Amniotic epithelial cell (primary cell): Measurements from ENCODE around the gene HOTAIR.

Source experiments
- DNase-seq: peaks from one replicate; pipeline ENCODE4 v3.0.0-alpha.2; 2010; ENCODE audit warnings: low read depth

Gene HOTAIR

DNA sequence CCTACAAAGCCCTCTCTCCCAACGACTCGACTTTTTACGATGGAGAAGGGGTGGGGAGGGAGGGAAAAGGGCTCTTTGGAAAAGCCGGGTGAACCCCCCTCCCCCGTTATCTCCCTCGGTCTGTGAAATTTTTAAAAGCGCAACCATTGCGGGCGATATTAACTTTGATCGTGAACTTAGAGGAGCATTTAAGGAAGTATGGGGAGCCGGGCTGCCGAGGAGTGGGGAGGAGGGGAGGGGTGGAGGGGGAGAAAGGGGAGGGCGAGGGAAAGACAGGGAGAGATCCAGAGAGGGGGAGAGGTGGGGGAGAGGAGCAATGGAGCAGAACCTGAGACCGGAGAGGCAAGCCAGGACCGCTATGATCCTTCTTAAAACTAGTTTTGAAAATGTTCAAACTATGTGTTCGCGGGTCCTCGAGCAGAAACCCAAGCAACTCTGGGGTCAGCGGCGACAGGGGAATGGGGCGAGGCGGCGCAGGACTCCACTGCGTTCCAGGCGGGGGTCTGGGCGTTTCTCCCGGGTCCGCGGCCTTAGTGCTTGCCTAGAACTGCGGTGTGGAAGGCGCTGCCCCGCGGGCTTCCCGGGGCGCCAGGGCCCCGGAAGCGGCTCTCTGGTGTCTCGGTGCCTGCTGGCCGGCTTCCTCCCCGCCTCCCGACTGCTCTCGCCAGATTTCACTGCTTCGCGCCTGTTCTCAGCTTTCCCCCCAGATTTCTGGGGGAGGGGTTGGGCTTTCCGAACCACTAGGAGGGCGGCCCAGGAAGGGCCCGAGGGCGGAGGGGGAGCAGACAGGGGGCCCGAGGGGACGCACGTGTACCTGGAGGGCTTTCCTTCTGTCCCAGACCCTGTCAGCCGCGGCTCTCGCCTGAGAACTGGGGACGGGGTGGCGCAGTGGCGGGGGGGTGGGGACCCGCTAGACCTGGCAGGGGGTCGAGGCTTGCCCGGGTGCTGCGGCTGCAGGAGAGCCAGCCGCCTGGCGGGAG is at the start of gene HOTAIR:
Gene HOTAIR, minus strand, starts transcription at position 871 of the 980 bp plus-strand sequence.
- no peak for DNase-seq

GRCh38 chr12:54024127-54024526 is 49.4 kb upstream of the HOTAIR start:
- DNase-seq: no peak

- DNase-seq: no peak
These were observed 48.5 kb upstream of the HOTAIR start for GRCh38 chr12:54022960-54023884.

DNA sequence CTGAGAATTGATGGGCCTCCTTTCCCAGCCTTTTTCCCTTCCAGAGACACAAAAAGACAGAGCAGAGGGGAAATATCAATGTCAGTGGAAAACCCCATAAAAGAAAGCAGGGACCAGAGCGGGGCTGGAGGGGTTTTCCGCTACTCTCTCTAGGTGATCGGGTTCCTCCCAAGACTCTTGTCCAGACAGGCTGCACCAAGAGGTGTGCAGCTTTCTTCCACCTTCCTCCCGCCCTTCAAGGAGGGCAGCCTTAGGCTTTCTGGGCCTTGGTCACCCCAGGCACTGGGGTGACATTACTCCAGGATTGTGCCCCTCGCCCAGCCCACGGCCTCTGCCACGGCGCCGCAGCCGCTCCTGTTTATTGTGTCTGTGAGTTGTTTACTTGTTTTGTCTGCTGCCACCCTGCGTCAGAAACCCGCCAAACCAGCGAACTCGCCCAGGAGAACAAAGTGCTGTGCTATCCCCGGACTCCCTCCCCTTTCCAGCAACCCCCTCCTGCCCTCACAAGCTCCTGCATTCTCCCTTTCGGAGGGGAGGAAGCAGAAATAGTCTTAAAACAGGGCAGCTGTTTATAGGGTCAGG is 46.8 kb upstream of the HOTAIR start:
- DNase-seq: peak; percentile 66

- no peak for DNase-seq
These were observed 46.0 kb upstream of the HOTAIR start for GRCh38 chr12:54020591-54021405.

DNA sequence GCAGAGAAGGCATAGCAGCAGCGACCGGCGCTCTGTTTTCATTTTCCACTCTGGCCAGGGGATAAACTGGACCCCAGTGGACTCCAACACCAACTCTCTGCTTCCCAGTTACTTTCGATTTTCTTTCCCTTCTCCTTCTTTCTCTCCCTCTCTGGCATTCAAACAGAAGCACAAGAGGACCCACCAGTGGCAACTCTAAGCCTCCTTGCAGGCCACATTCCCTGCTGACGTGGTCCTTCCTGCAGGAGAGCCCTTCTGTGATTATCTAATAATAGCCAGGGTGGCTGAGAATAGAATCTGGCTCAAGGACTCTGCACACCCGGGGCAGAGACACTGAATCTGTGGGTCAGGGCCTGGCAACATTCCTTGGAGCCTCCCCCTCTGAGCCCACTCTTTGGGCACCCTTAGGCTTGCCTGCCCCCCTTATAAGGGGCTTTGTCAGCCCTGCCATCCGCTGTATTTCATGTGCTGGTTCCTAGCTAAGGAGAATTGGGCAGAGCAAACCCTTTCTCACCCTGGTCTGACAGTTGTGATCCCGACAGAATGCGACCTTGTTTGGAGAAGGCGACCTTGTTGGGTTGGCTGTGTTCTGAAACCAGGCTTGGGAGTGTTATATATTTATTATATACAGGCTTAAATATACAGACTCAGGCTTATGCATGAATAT is 45.3 kb upstream of the HOTAIR start:
- peak; percentile 70 for DNase-seq

DNA sequence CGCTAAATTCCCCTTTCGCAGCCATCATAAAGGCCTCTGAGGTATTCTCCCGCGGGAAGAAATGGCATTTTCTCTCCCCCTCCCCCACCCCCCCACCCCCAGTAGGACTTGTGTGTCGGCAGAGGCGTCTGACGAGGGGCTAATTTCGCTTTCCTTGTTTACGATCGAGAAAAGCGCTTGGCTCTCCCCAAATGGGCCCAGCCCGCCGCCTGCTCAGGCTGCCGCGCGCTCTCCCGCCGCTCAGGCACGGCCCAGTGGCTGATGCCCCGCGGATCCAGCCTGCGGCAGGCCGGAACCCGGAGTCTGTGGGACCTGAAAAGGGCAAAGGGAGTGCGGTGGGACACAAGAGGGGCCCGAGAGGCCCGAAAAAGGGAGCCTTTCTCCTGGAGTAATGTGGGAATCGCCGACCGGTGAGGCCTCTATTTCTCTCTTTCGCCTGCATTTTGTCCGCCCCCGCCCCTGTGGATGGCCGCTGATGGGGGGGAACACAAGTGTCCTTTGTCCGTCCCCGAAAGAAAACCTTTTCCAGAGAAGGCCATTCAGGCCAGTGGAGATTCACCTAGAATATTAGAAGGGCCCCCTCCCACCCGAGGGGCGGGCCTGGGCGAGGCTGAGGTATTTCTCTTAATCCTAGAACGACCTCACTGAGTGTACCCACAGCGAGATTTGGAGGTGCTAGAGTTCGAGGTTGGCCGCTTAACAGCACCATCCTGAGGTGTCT is 44.5 kb upstream of the HOTAIR start:
- no peak for DNase-seq

- DNase-seq: peak; percentile 61
These were observed 43.8 kb upstream of the HOTAIR start for GRCh38 chr12:54018468-54018984.

- DNase-seq: peak; percentile 95
These were observed 43.2 kb upstream of the HOTAIR start for GRCh38 chr12:54017878-54018467.

DNA sequence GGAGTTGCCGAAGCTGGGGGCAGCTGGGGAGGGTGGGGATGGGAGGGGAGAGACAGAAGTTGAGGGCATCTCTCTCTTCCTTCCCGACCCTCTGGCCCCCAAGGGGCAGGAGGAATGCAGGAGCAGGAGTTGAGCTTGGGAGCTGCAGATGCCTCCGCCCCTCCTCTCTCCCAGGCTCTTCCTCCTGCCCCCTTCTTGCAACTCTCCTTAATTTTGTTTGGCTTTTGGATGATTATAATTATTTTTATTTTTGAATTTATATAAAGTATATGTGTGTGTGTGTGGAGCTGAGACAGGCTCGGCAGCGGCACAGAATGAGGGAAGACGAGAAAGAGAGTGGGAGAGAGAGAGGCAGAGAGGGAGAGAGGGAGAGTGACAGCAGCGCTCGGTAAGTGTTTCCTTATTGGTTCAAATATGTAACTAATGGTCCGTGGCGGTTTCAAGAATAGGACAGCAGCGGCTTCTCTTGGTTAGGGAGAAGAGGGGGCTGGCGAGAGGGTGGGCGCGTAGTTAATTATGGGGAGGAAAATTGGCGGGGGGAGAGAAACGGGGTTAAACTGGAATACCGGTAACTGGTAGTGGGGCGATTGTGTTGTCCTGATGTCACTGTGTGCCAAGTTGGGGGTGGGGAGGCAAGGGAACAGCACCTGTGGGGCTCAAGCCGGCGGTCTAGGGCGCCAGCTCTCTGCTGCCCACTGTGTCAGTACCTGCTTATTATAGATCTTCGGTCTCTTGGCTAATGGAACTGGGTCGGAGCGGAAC is 42.5 kb upstream of the HOTAIR start:
- DNase-seq: no peak

GRCh38 chr12:54016478-54016964 is 41.8 kb upstream of the HOTAIR start:
- DNase-seq: peak; percentile 94

GRCh38 chr12:54016051-54016450 is 41.3 kb upstream of the HOTAIR start:
- no peak for DNase-seq

- DNase-seq: no peak
These were observed 40.5 kb upstream of the HOTAIR start for GRCh38 chr12:54015018-54015931.

DNA sequence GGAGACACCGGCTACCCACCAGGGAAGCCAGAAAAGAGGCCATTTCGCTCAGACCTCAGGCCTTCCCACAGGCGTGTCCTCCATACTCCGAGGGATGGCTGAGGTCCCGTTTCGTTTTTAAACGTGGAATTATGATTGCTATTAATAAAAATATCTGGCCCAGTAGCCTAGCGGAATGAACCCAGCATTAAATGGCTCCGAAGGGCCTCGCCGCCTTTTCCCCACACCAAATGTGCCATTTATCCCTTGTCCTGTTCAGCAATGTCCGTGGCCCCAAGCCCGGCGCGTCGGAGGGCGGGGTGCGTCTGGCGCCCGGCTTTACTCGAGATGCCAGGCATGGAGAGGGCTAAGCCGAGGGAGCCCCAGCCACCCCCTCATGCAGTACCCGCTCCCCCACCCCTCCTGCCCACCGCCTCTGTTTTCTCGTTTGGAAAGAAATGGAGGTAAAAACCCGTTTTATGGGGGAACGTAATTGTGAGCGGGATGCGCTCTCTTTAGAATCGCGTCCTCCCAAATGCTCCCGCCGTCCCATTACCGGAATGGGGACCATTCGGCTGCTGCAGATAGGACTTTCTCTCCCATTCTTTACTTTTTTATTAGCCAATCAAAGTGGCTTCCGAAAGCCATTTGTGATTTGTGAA is 39.7 kb upstream of the HOTAIR start:
- no peak for DNase-seq

DNA sequence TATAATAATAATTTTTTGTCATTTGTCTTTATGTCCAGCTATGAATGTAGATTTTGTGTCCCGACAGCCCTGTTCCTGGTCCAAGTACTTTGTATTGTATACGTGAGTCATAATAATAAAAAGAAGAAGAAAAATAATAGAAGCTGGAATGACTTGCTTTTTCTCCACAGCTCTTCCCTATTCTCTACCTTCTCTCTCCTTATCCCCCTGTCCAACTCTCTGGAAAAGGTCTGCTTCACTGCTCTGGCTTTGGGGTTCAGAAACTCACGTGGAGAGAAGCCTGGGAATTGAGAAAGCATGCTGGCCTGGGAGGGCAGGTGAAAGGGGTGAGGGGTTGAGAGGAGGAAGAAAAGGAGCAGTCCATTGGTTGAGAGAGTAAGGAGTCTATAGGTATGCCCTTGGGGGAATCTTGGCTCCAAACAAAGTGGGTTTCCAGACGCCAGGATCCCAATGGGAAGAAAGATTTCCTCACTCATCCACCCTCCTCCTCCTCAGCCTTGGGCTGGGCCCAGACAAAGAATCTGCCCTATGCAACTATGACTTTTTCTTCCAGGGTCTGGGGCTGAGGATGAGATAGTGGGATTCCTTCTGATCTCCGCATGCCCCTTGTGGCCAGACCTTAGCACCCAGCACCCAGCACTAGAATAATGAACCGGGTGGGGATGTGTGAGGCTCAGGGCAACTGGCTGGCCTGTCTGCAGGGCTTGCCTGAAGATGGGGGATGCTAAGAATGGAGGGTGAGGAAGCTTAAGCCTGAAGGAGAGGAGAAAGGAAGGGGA is 38.1 kb upstream of the HOTAIR start:
- peak; percentile 60 for DNase-seq
